Kasumi-1 (cell line): ENCODE data around the gene CGAS.
"Not testable (repeated sequence)": the region's sequence is repeated elsewhere in the genome, so short reads cannot be mapped to it uniquely, and the experiment has no call there.

Source experiments
- DNase-seq, 2 experiments: peaks; one replicate each; lab custom pipeline; 2025; lab: John Stamatoyannopoulos, UW

CGAS gene

GRCh38 chr6:73395875-73396274 lies 56.2 kb downstream of the CGAS start:
- no peak for DNase-seq

GRCh38 chr6:73394577-73395354 lies 57.3 kb downstream of the CGAS start, which contains the start of gene DDX43:
DDX43 (plus strand) TSS chr6:73394828; CDS start chr6:73394906, 78 bp downstream.
- no peak for DNase-seq

GRCh38 chr6:73393278-73393677 lies 58.8 kb downstream of the CGAS start:
- DNase-seq, result no peak

- DNase-seq, result not testable (repeated sequence)
Observed at GRCh38 chr6:73392188-73392587, 59.9 kb downstream of the CGAS start.

- no peak for DNase-seq
Observed at GRCh38 chr6:73391675-73392074, 60.4 kb downstream of the CGAS start.

GRCh38 chr6:73389854-73390253 lies 62.2 kb downstream of the CGAS start:
- DNase-seq, result no peak

GRCh38 chr6:73388800-73389512 lies 63.1 kb downstream of the CGAS start:
- DNase-seq, result peak; percentile 74 to 75

GRCh38 chr6:73388433-73388799 lies 63.7 kb downstream of the CGAS start:
- DNase-seq, result no peak

GRCh38 chr6:73382462-73383113 lies 69.5 kb downstream of the CGAS start:
- DNase-seq, result no peak

GRCh38 chr6:73381531-73381930 lies 70.6 kb downstream of the CGAS start:
- not testable (repeated sequence) for DNase-seq

GRCh38 chr6:73377225-73377624 lies 74.9 kb downstream of the CGAS start:
- no peak for DNase-seq

GRCh38 chr6:73375216-73375615 lies 76.9 kb downstream of the CGAS start:
- DNase-seq, result no peak
